Activated gamma-delta T cell treated with anti-CD3 and anti-CD28 coated beads, Interleukin-2, amount 50 U/mL, for 16 hours (primary cell): ENCODE data around the gene KRTAP10-9.

Experiments used
- DNase-seq: peaks from one replicate; pipeline ENCODE4 v3.0.0-alpha.2; 2020; ENCODE audit warnings: low read depth

The KRTAP10-9 gene

GRCh38 chr21:44666401-44667320 is 39.8 kb downstream of the KRTAP10-9 start, which contains the start of gene KRTAP12-2:
KRTAP12-2 (minus strand) TSS chr21:44666927; CDS start chr21:44666886, 41 bp downstream.
- no peak for DNase-seq

GRCh38 chr21:44667612-44668011 is 40.7 kb downstream of the KRTAP10-9 start:
- DNase-seq = no peak

- no peak for DNase-seq
These were observed 43.9 kb downstream of the KRTAP10-9 start for GRCh38 chr21:44670642-44671432.

GRCh38 chr21:44671911-44672310 is 45.0 kb downstream of the KRTAP10-9 start:
- no peak for DNase-seq

DNA sequence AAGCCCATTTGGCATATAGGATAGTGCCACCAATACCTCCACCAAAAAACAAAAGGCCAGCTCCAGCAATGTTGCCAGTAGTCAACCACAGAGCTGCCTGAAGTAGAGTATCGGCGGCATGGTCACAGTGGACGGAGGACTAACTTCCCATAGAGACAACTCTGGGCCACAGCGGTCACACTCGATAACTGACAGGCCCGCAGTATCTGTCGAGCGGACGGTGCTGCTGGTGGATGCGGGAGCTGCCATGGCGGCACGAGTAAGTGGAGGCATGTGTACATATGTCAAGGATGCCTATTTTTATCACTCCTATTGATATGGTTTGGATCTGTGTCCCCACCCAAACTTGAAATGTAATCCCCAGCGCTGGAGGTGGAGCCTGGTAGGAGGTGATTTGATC is 51.0 kb downstream of the KRTAP10-9 start:
- DNase-seq = no peak
